ENCODE results near the gene MAP3K4. TPM values are rescaled to one million over a fixed set of nuclear protein-coding genes. Genes with fewer than 3 reads are reported as not detected.
"Not testable (repeated sequence)": the region's sequence is repeated elsewhere in the genome, so short reads cannot be mapped to it uniquely, and the experiment has no call there.

The MAP3K4 gene
- total and polyA plus RNA-seq, 5 donors: 11.8 to 42.3 (median 29.9) TPM

DNA sequence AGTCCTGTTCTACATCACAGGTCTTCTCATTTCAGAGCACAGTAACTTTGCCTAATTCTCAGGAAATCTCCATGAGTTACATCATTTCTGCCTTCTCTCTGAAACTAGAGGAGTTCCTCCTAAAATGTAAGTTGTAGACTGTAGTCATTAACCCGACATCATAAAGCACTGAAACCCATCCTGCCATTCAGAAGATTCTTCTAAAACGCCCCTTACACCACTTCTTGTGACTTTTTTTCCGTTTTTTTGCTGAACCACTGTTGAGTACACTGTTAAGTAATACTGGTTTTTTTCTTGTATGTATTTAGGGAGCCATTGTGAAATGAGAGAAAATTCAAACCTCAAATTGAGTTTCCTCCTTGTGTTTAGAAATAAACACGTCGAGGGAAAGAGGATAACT, 117.3 kb downstream of the MAP3K4 start:
- no peaks in the 10 kb centered on the region for H3K27me3 ChIP-seq (ENCODE audit: control insufficient read depth, insufficient read depth)
- WGBS: 86% methylated on average over 5 of the region's 5 CpGs
- no peak overlapping the region for H3K4me3 ChIP-seq (ENCODE audit: low read length)
- H3K9me3 ChIP-seq (ENCODE audit: control insufficient read depth, low read length): no peaks in the 10 kb centered on the region
- ATAC-seq: no peak
- DNase-seq: no peak
- no peaks in the 10 kb centered on the region for H3K4me1 ChIP-seq (ENCODE audit: control insufficient read depth, insufficient read depth, low read length)
- no peak overlapping the region for H3K27ac ChIP-seq (ENCODE audit: low read length)
- intact Hi-C loops (cut with DNase I): no loop called here

DNA sequence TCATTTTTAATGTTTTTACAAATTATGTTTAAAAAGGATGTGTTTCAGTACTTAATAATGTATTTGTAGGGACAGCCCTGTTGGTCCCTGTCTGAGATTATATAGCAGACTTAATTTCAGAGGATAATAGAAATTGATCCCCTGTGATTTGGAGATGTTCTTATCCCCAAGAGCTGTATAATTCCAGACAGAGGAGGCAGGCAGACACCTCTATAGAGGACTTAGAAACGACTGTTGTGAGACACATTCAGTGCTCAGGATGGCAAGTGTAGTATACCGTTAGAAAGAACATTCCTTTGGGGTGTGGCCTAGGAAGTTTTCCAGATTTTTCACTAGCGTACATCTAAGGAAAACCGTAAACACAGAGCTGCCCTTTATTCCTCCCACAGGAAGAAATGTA, 117.8 kb downstream of the MAP3K4 start:
- Histone ChIP-seq H3K27ac (ENCODE audit: low read length) (no peak overlapping the region), H3K4me1 (ENCODE audit: control insufficient read depth, insufficient read depth, low read length) (no peaks in the 10 kb centered on the region), H3K27me3 (ENCODE audit: control insufficient read depth, insufficient read depth) (no peaks in the 10 kb centered on the region), H3K9me3 (ENCODE audit: control insufficient read depth, low read length) (no peaks in the 10 kb centered on the region), H3K4me3 (ENCODE audit: low read length) (no peak overlapping the region)
- ATAC-seq (no peak), DNase-seq (no peak)
- WGBS: 76% methylated on average over 4 of the region's 4 CpGs
- intact Hi-C loops (cut with DNase I): no loop called here

DNA sequence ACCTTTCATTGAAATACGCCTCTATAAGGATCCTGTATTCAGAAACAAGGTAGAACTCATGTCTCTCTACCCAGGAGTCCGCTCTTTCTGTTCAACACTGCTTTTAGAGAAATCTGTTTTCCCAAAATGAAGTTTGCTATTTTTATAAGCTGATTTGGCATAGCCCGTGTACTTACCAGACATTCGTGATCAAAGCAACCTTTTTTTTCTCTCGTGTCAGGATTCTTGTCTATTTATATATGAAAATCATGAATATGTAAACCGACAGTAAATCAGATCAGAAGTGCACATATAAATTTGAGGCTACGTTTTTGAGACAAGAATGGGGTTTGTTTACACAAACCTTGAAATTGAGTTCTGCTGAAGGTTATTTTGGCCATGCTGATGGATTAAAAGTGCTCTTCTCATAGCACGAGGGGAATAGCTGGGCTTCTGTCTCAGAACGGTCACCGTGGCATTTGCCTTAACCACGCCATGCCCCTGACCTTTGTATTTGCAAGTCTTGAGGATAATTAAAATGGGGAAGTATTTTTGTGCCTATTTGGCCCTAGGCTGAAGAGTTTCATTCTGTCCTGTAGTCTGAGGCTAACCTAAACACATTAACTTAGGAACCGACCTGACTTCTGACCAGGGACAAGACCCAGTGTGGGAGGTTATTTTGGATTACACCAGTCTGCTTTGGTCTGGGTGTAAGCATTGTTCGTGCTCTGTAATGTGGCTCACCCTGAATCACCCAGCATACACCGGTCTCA, 118.6 kb downstream of the MAP3K4 start:
- 90% methylated on average over 14 of the region's 14 CpGs for WGBS
- intact Hi-C loops (cut with DNase I): no loop called here

DNA sequence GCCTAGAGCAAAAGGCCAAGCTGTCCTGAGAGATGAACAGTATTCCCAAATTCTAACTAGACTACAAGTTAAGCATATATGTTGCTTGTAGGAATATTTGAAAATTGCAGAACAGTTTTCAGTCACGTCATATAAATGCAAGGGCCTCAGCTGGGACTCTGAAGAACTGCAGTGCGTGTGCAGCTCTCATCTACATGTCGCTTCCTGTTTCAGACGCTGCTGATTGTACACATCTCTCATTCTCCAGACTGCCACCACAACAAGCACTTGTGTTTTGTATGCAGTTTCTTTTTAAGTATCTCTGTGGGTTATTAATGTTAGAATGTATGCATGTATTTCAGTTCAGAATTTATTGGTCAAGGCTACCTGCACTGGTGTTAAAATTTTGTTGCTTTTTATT, 119.7 kb downstream of the MAP3K4 start:
- DNase-seq (no peak), ATAC-seq (no peak)
- H3K27ac ChIP-seq (ENCODE audit: low read length): no peak overlapping the region
- H3K4me3 ChIP-seq (ENCODE audit: low read length): no peak overlapping the region
- H3K27me3 ChIP-seq (ENCODE audit: control insufficient read depth, insufficient read depth): no peaks in the 10 kb centered on the region
- no peaks in the 10 kb centered on the region for H3K9me3 ChIP-seq (ENCODE audit: control insufficient read depth, low read length)
- no peaks in the 10 kb centered on the region for H3K4me1 ChIP-seq (ENCODE audit: control insufficient read depth, insufficient read depth, low read length)
- WGBS: 80% methylated on average over 4 of the region's 4 CpGs
- intact Hi-C loops (cut with DNase I): no loop called here

More for the DNA sequence above, 118.6 kb downstream of the MAP3K4 start:
- no peaks in the 10 kb centered on the region for H3K9me3 ChIP-seq (ENCODE audit: control insufficient read depth, low read length)
- H3K4me1 ChIP-seq (ENCODE audit: control insufficient read depth, insufficient read depth, low read length): no peaks in the 10 kb centered on the region
- ATAC-seq (no peak), DNase-seq (no peak)
- H3K4me3 ChIP-seq (ENCODE audit: low read length): no peak overlapping the region
- no peaks in the 10 kb centered on the region for H3K27me3 ChIP-seq (ENCODE audit: control insufficient read depth, insufficient read depth)
- H3K27ac ChIP-seq (ENCODE audit: low read length): no peak overlapping the region

DNA sequence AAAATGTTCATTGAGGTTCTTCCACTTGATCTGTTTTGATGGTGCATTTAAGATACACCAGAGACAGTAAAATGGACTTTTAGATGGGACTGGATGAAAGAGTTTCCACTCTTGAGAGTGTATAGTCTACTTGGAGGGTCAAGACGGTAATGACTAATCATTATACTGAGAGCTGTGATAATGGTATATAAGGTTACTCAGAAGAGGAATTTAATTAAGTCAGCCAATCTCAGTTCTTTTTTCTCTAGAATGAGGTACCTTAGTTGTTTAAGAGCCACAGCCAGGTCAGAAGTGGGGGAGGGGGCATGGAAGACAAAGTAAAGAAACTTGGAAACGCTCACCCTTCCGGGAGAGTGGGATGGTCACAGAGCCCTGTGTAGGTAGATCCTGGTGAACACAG, 123.9 kb downstream of the MAP3K4 start:
- Histone ChIP-seq H3K9me3 (ENCODE audit: control insufficient read depth, low read length) (no peaks in the 10 kb centered on the region), H3K4me3 (ENCODE audit: low read length) (no peak overlapping the region), H3K4me1 (ENCODE audit: control insufficient read depth, insufficient read depth, low read length) (no peaks in the 10 kb centered on the region), H3K27me3 (ENCODE audit: control insufficient read depth, insufficient read depth) (no peaks in the 10 kb centered on the region), H3K27ac (ENCODE audit: low read length) (no peak overlapping the region)
- ATAC-seq (no peak), DNase-seq (no peak)
- 95% methylated on average over 3 of the region's 3 CpGs for WGBS
- intact Hi-C loops (cut with DNase I): no loop called here

DNA sequence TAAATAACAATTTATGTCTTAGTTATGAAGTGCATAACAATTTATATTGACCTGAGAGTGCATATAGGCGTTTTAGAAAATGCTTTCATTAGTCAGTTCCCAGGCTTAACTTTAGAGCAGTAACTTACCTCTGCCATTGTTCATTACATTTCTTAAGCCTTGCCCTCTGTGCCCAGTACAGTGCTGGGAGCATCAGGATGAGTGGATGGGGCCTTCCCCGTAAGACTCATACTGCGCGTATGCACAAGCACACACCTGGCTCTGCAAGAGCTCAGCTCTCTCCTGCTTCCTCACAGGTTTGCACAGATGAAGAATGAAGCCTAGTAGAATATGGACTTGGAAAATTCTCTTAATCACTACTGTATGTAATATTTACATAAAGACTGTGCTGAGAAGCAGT, 125.0 kb downstream of the MAP3K4 start:
- no peaks in the 10 kb centered on the region for H3K4me1 ChIP-seq (ENCODE audit: control insufficient read depth, insufficient read depth, low read length)
- no peaks in the 10 kb centered on the region for H3K27me3 ChIP-seq (ENCODE audit: control insufficient read depth, insufficient read depth)
- DNase-seq: no peak
- no peak for ATAC-seq
- no peak overlapping the region for H3K4me3 ChIP-seq (ENCODE audit: low read length)
- no peak overlapping the region for H3K27ac ChIP-seq (ENCODE audit: low read length)
- 96% methylated on average over 4 of the region's 4 CpGs for WGBS
- intact Hi-C loops (cut with DNase I): no loop called here
- no peaks in the 10 kb centered on the region for H3K9me3 ChIP-seq (ENCODE audit: control insufficient read depth, low read length)

DNA sequence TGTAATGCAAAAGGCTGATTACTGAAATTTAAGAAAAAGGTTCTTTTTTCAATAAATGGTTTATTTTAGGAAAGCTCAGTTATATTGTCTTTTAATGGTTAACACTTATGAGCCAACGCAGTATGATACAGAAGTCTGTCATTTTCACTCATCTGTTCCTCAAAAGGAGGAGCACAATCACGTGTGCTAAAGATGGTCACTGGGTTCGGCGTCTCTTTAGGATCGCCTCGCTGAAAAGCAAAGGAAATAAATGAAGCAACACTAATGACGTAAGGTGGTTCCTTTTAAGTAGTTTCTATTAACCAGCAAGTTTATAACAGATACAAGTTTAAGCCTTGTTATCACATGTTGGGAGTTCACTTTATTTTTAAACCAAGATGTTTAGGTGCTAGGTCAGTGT, 125.7 kb downstream of the MAP3K4 start:
- 80% methylated on average over 7 of the region's 7 CpGs for WGBS
- ATAC-seq (peak in 1 of 2 donors; percentile 33), DNase-seq (no peak)
- no peaks in the 10 kb centered on the region for H3K4me1 ChIP-seq (ENCODE audit: control insufficient read depth, insufficient read depth, low read length)
- intact Hi-C loops (cut with DNase I): no loop called here
- H3K4me3 ChIP-seq (ENCODE audit: low read length): no peak overlapping the region
- H3K27me3 ChIP-seq (ENCODE audit: control insufficient read depth, insufficient read depth): no peaks in the 10 kb centered on the region
- no peaks in the 10 kb centered on the region for H3K9me3 ChIP-seq (ENCODE audit: control insufficient read depth, low read length)
- H3K27ac ChIP-seq (ENCODE audit: low read length): no peak overlapping the region

DNA sequence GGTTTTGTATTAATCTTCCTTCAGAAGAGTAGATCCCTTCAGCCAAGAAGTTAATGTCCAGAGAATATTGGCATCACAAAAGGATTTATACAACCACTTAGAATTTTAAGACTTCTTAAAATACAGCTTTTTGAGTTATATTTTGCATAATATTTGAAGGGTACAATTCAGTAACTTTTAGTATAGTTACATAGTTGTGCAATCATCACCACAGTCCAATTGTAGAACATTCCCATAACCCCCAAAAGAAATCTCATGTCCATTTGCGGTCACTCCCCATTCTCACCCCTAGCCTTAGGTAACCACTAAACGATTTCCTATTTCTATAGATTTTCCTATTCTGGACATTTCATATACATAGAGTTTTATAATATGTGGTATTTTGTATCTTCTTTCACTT, 126.4 kb downstream of the MAP3K4 start:
- intact Hi-C loops (cut with DNase I): no loop called here
- Histone ChIP-seq H3K27me3 (ENCODE audit: control insufficient read depth, insufficient read depth) (no peaks in the 10 kb centered on the region), H3K27ac (ENCODE audit: low read length) (no peak overlapping the region), H3K9me3 (ENCODE audit: control insufficient read depth, low read length) (no peaks in the 10 kb centered on the region), H3K4me1 (ENCODE audit: control insufficient read depth, insufficient read depth, low read length) (no peaks in the 10 kb centered on the region), H3K4me3 (ENCODE audit: low read length) (no peak overlapping the region)
- DNase-seq: no peak
- ATAC-seq: no peak
- 94% methylated on average over 2 of the region's 2 CpGs for WGBS

DNA sequence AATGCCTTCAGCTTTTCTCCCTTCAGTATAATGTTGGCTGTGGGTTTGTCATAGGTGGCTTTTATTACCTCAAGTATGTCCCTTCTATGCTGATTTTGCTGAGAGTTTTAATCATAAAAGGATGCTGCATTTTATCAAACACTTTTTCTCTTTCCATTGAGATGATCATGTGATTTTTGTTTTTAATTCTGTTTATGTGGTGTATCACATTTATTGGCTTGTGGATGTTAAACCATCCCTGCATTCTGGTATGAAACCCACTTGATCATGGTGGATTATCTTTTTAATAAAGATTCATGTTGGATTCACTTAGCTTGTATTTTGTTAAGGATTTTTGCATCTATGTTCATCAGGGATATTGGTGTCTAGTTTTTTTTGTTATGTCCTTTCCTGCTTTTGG, 131.8 kb downstream of the MAP3K4 start:
- H3K4me1 ChIP-seq (ENCODE audit: control insufficient read depth, insufficient read depth, low read length); H3K4me3 ChIP-seq (ENCODE audit: low read length); H3K27ac ChIP-seq (ENCODE audit: low read length); ATAC-seq; intact Hi-C loops (cut with DNase I); DNase-seq; H3K9me3 ChIP-seq (ENCODE audit: control insufficient read depth, low read length); H3K27me3 ChIP-seq (ENCODE audit: control insufficient read depth, insufficient read depth): not testable (repeated sequence)

DNA sequence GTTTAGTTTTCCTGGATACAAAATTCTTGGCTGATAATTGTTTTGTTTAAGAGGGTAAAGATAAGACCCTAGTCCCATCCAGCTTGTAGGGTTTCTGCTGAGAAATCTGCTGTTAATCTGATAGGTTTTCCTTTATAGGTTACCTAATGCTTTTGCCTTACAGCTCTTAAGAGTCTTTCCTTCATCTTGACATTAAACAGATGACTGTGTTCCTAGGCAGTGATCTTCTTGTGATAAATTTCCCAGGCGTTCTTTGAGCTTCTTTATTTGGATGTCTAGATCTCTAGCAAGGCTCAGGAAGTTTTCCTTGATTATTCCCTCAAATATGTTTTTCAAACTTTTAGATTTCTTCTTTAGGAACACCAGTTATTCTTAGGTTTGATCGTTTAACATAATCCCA, 134.0 kb downstream of the MAP3K4 start:
- Histone ChIP-seq H3K4me3 (ENCODE audit: low read length) (no peak overlapping the region), H3K27ac (ENCODE audit: low read length) (no peak overlapping the region), H3K9me3 (ENCODE audit: control insufficient read depth, low read length) (no peaks in the 10 kb centered on the region), H3K27me3 (ENCODE audit: control insufficient read depth, insufficient read depth) (no peaks in the 10 kb centered on the region), H3K4me1 (ENCODE audit: control insufficient read depth, insufficient read depth, low read length) (no peaks in the 10 kb centered on the region)
- no peak for DNase-seq
- intact Hi-C loops (cut with DNase I): no loop called here
- no peak for ATAC-seq
- WGBS: 94% methylated on average over 2 of the region's 2 CpGs

DNA sequence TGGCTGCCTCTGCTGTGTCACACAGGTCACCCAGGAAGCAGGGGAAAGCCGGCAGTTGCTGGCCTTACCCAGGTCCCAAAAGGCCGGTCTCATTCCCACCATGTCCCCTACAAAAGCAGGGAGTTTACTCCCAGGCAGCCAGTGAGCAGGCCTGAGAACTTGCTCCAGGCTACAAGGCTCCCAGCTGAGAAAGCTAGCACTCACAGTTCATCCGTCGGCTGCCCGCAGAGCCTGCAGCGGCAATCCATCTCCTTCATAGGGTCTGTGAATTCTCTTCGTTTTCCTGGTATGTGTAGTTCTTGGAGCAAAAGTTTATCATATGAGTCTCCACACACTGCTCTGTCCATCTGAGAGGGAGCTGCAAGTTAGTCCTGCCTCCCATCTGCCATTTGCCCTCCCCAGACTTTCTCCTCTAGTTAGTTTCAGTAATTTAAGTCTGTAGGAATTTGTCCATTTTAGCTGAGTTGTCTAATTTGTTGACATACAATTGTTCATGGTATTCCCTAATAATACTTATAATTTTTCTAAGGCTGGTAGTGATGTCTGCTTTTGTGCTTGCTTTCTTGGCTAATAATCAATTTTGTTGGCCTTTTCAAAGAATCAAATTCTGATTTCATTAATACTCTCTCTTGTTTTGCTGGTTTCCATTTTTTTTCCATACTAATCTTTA, 135.6 kb downstream of the MAP3K4 start:
- Histone ChIP-seq H3K9me3 (ENCODE audit: control insufficient read depth, low read length) (no peaks in the 10 kb centered on the region), H3K27ac (ENCODE audit: low read length) (no peak overlapping the region), H3K27me3 (ENCODE audit: control insufficient read depth, insufficient read depth) (no peaks in the 10 kb centered on the region), H3K4me3 (ENCODE audit: low read length) (no peak overlapping the region), H3K4me1 (ENCODE audit: control insufficient read depth, insufficient read depth, low read length) (no peaks in the 10 kb centered on the region)
- ATAC-seq (no peak), DNase-seq (no peak)
- 96% methylated on average over 7 of the region's 7 CpGs for WGBS
- intact Hi-C loops (cut with DNase I): no loop called here

Measured in right cardiac atrium (tissue), 5 donors.